Activated CD8-positive, alpha-beta T cell treated with anti-CD3 and anti-CD28 coated beads for 36 hours (primary cell): Measurements from ENCODE around the gene CSAG2. TPM values are rescaled to one million over a fixed set of nuclear protein-coding genes. Genes with fewer than 3 reads are reported as not detected.
"Not testable (repeated sequence)": the region's sequence is repeated elsewhere in the genome, so short reads cannot be mapped to it uniquely, and the experiment has no call there.

Experiments used
- ATAC-seq: fragments of 200-7000 bp; cut with Tn5 transposase; one replicate; pipeline ENCODE4 v1.10.0; 2021; ENCODE audit warnings: mild to moderate bottlenecking, moderate library complexity
- CTCF ChIA-PET: fragments of 350-600 bp; sonication (Branson Sonifier 250); formaldehyde crosslinking; loops from one replicate; lab custom pipeline; 2021; ENCODE audit warnings: antibody characterized with exemption; lab: Charles Lee
- POLR2A ChIA-PET: fragments of 350-600 bp; sonication (Branson Sonifier 250); formaldehyde crosslinking; loops from one replicate; lab custom pipeline; 2021; ENCODE audit warnings: antibody characterized with exemption; lab: Charles Lee
- DNase-seq: peaks from one replicate; pipeline ENCODE4 v3.0.0-alpha.2; 2020
- H3K27ac Mint-ChIP-seq: one replicate; pipeline ENCODE4 v1.8.0; 2021; ENCODE audit warnings: mild to moderate bottlenecking, mixed read lengths
- H3K27me3 Mint-ChIP-seq: one replicate; pipeline ENCODE4 v1.8.0; 2021; ENCODE audit warnings: mixed read lengths
- H3K36me3 Mint-ChIP-seq: one replicate; pipeline ENCODE4 v1.8.0; 2021; ENCODE audit warnings: low read depth, mixed read lengths
- H3K4me1 Mint-ChIP-seq: one replicate; pipeline ENCODE4 v1.8.0; 2021; ENCODE audit warnings: low read depth, mixed read lengths
- H3K4me3 Mint-ChIP-seq: one replicate; pipeline ENCODE4 v1.8.0; 2021; ENCODE audit warnings: mild to moderate bottlenecking, moderate library complexity, mixed read lengths
- H3K9me3 Mint-ChIP-seq: one replicate; pipeline ENCODE4 v1.8.0; 2021; ENCODE audit warnings: mixed read lengths
- CTCF ChIP-seq: fragments of 200-600 bp; IDR thresholded peaks from one replicate; pipeline ENCODE4 v1.8.0; 2022; ENCODE audit warnings: antibody characterized with exemption, mild to moderate bottlenecking
- intact Hi-C: fragments of 100-400 bp; cut with micrococcal nuclease; formaldehyde crosslinking; loops from one replicate; pipeline ENCODE4 v1.10.0; 2022
- total RNA-seq, 2 experiments: library from RNA; stranded (reverse); gene quantifications; one replicate each; pipeline ENCODE4 v1.2.3, GENCODE V29; 2021

Gene CSAG2
- total RNA-seq, 2 experiments from 2014 or later, result not detected

GRCh38 chrX:152697952-152698931, 10.8 kb downstream of the CSAG2 start, which contains the start of gene MAGEA3:
Gene MAGEA3, plus strand, starts transcription at chrX:152698794. Its CDS starts 2,039 bp downstream, at chrX:152700833.
- ATAC-seq, DNase-seq, H3K4me1 Mint-ChIP-seq, H3K9me3 Mint-ChIP-seq, POLR2A ChIA-PET, intact Hi-C loops, H3K27ac Mint-ChIP-seq, H3K4me3 Mint-ChIP-seq, CTCF ChIA-PET, H3K36me3 Mint-ChIP-seq, H3K27me3 Mint-ChIP-seq: not testable (repeated sequence)

GRCh38 chrX:152681012-152681411, 28.1 kb downstream of the CSAG2 start:
- H3K4me1 Mint-ChIP-seq, H3K9me3 Mint-ChIP-seq, H3K27me3 Mint-ChIP-seq, intact Hi-C loops, POLR2A ChIA-PET, H3K4me3 Mint-ChIP-seq, H3K27ac Mint-ChIP-seq, DNase-seq, CTCF ChIA-PET, H3K36me3 Mint-ChIP-seq: not testable (repeated sequence)
- peak; percentile 72 for ATAC-seq

GRCh38 chrX:152674652-152675051, 34.4 kb downstream of the CSAG2 start:
- H3K4me3 Mint-ChIP-seq, H3K4me1 Mint-ChIP-seq, CTCF ChIA-PET, DNase-seq, H3K27ac Mint-ChIP-seq, H3K27me3 Mint-ChIP-seq, ATAC-seq, POLR2A ChIA-PET, H3K36me3 Mint-ChIP-seq, H3K9me3 Mint-ChIP-seq, intact Hi-C loops: not testable (repeated sequence)

GRCh38 chrX:152674135-152674534, 34.9 kb downstream of the CSAG2 start:
- no peaks in the 10 kb centered on the region for H3K27me3 Mint-ChIP-seq
- no peak overlapping the region for H3K4me3 Mint-ChIP-seq
- intact Hi-C loops, result no loop called here
- TF ChIP-seq CTCF, result no peak
- H3K9me3 Mint-ChIP-seq, result no peaks in the 10 kb centered on the region
- ATAC-seq, result no peak
- POLR2A ChIA-PET, result no interaction called here
- no peak for DNase-seq
- H3K4me1 Mint-ChIP-seq, result no peaks in the 10 kb centered on the region
- H3K36me3 Mint-ChIP-seq, result no peaks in the 10 kb centered on the region
- CTCF ChIA-PET, result no interaction called here
- H3K27ac Mint-ChIP-seq, result no peak overlapping the region

GRCh38 chrX:152663086-152663485, 46.0 kb downstream of the CSAG2 start:
- ATAC-seq (no peak), DNase-seq (no peak)
- ChIA-PET CTCF (no interaction called here), POLR2A (no interaction called here)
- no peak overlapping the region for H3K4me3 Mint-ChIP-seq
- H3K4me1 Mint-ChIP-seq, result no peaks in the 10 kb centered on the region
- H3K27ac Mint-ChIP-seq, result no peak overlapping the region
- TF ChIP-seq CTCF, result no peak
- peaks cover 3% of the 10 kb centered on the region for H3K27me3 Mint-ChIP-seq
- peaks cover 2% of the 10 kb centered on the region for H3K9me3 Mint-ChIP-seq
- H3K36me3 Mint-ChIP-seq, result no peaks in the 10 kb centered on the region
- intact Hi-C loops, result no loop called here

GRCh38 chrX:152658302-152658701, 50.8 kb downstream of the CSAG2 start:
- no peak for DNase-seq
- no peak overlapping the region for H3K27ac Mint-ChIP-seq
- no peaks in the 10 kb centered on the region for H3K9me3 Mint-ChIP-seq
- POLR2A ChIA-PET, result no interaction called here
- H3K4me3 Mint-ChIP-seq, result no peak overlapping the region
- intact Hi-C loops, result no loop called here
- no peaks in the 10 kb centered on the region for H3K27me3 Mint-ChIP-seq
- CTCF ChIA-PET, result interaction anchor here (1.4 kb wide), 1 partner anchor 17 kb away, joined by 3 read pairs; no protein-coding TSS in a partner anchor
- TF ChIP-seq CTCF, result no peak
- no peak for ATAC-seq
- no peaks in the 10 kb centered on the region for H3K4me1 Mint-ChIP-seq
- H3K36me3 Mint-ChIP-seq, result no peaks in the 10 kb centered on the region

Other genes starting within 250 kb of the CSAG2 start
- gene GABRQ, start 71.4 kb downstream of the CSAG2 start, total RNA-seq, result not detected
- gene MAGEA3, start 10.5 kb downstream of the CSAG2 start, total RNA-seq, result not detected
- gene MAGEA2B, start 5.4 kb upstream of the CSAG2 start, total RNA-seq, result not detected
- gene CSAG1, start 24.4 kb upstream of the CSAG2 start, total RNA-seq, result not detected
- not detected for gene MAGEA12, start 24.5 kb upstream of the CSAG2 start, total RNA-seq
- gene MAGEA2, start 44.6 kb upstream of the CSAG2 start, total RNA-seq, result not detected
- gene CSAG3, start 49.9 kb upstream of the CSAG2 start, total RNA-seq, result not detected
- not detected for gene MAGEA6, start 60.4 kb upstream of the CSAG2 start, total RNA-seq
- 1 to 10 TPM; 8.3 to 8.8 TPM for gene CETN2, start 121.5 kb upstream of the CSAG2 start, total RNA-seq
- 10 to 100 TPM; 15.0 to 15.8 TPM for gene NSDHL, start 121.8 kb upstream of the CSAG2 start, total RNA-seq
- gene ZNF185, start 188.8 kb upstream of the CSAG2 start, total RNA-seq, result 1 to 10 TPM; 1.6 to 1.7 TPM